ENCODE data around the gene C2orf76. TPM values are rescaled to one million over a fixed set of nuclear protein-coding genes. Genes with fewer than 3 reads are reported as not detected.
A peak's percentile ranks its signal among the peaks of the same experiment; 100 is the strongest.

Gene C2orf76
- total and polyA plus RNA-seq, 12 donors, result 2.2 to 47.4 (median 16.9) TPM

GRCh38 chr2:119291588-119292167 is 75.0 kb downstream of the C2orf76 start:
- WGBS, 4 donors, result 64 to 83% (median 75%) methylated on average over 8 of the region's 8 CpGs
- no peak for DNase-seq
- TF ChIP-seq CTCF (IDR thresholded peaks at IDR 0.05) (no peak), POLR2A (IDR thresholded peaks at IDR 0.05) (no peak)

GRCh38 chr2:119290859-119291587 is 75.6 kb downstream of the C2orf76 start:
- DNase-seq, result peak; percentile 38 to 87 (median 82)
- intact Hi-C loops (cut with DNase I), result no loop called here
- peak overlapping the region in 2 of 5 donors; percentile 55 to 60 for H3K27ac ChIP-seq
- TF ChIP-seq CTCF (IDR thresholded peaks at IDR 0.05) (peak; percentile 33 to 83 (median 72)), POLR2A (IDR thresholded peaks at IDR 0.05) (no peak)
- no peaks in the 10 kb centered on the region for H3K36me3 ChIP-seq (replicated peaks in 1 of 2)
- H3K27me3 ChIP-seq, result no peaks in the 10 kb centered on the region
- H3K9me3 ChIP-seq (replicated peaks in 1 of 3), result no peaks in the 10 kb centered on the region
- 38 to 78% (median 62%) methylated on average over 11 to 15 of the region's 15 CpGs for WGBS, 4 donors
- peaks cover 0 to 15% of the 10 kb centered on the region in 2 donors for H3K4me1 ChIP-seq (replicated peaks in 1 of 2)
- no peak overlapping the region for H3K4me3 ChIP-seq

More at GRCh38 chr2:119291588-119292167, 75.0 kb downstream of the C2orf76 start:
- Histone ChIP-seq H3K4me3 (no peak overlapping the region), H3K4me1 (replicated peaks in 1 of 2) (peaks cover 0 to 15% of the 10 kb centered on the region in 2 donors), H3K9me3 (replicated peaks in 1 of 3) (no peaks in the 10 kb centered on the region), H3K27me3 (no peaks in the 10 kb centered on the region), H3K27ac (peak overlapping the region in 4 of 5 donors; percentile 41 to 65 (median 58)), H3K36me3 (replicated peaks in 1 of 2) (no peaks in the 10 kb centered on the region)
- intact Hi-C loops (cut with DNase I), result no loop called here

- intact Hi-C loops (cut with DNase I), result loop anchor here in 1 of 2 donors (5.0 kb wide), 1 partner anchor 407 kb away; no protein-coding TSS in a partner anchor
- Histone ChIP-seq H3K9me3 (replicated peaks in 1 of 3) (no peaks in the 10 kb centered on the region), H3K27ac (no peak overlapping the region), H3K4me1 (replicated peaks in 1 of 2) (peaks cover 0 to 15% of the 10 kb centered on the region in 2 donors), H3K27me3 (no peaks in the 10 kb centered on the region), H3K36me3 (replicated peaks in 1 of 2) (no peaks in the 10 kb centered on the region), H3K4me3 (no peak overlapping the region)
- DNase-seq, result no peak
- WGBS, 4 donors, result 88 to 97% (median 94%) methylated on average over 6 of the region's 6 CpGs
- TF ChIP-seq CTCF (IDR thresholded peaks at IDR 0.05), result no peak
- no peak for TF ChIP-seq POLR2A (IDR thresholded peaks at IDR 0.05)
These were observed 77.0 kb downstream of the C2orf76 start for GRCh38 chr2:119289642-119290041.

GRCh38 chr2:119289093-119289492 is 77.5 kb downstream of the C2orf76 start:
- no peak overlapping the region for H3K4me3 ChIP-seq
- 72 to 89% (median 82%) methylated on average over 8 to 11 of the region's 11 CpGs for WGBS, 4 donors
- TF ChIP-seq CTCF (IDR thresholded peaks at IDR 0.05) (no peak), POLR2A (IDR thresholded peaks at IDR 0.05) (no peak)
- H3K9me3 ChIP-seq (replicated peaks in 1 of 3), result no peaks in the 10 kb centered on the region
- intact Hi-C loops (cut with DNase I), result loop anchor here in 1 of 2 donors (5.0 kb wide), 1 partner anchor 407 kb away; no protein-coding TSS in a partner anchor
- H3K36me3 ChIP-seq (replicated peaks in 1 of 2), result no peaks in the 10 kb centered on the region
- no peaks in the 10 kb centered on the region for H3K27me3 ChIP-seq
- no peak for DNase-seq
- H3K4me1 ChIP-seq (replicated peaks in 1 of 2), result peaks cover 0 to 15% of the 10 kb centered on the region in 2 donors
- H3K27ac ChIP-seq, result no peak overlapping the region

Data from adrenal gland (tissue), 12 donors.